Stimulated activated CD4-positive, alpha-beta T cell treated with anti-CD3 and anti-CD28 coated beads, Interleukin-1b, Interleukin-23, amount 100 ng/mL, for 24 hours (primary cell): ENCODE measurements around the gene PATJ.
"Not testable (repeated sequence)": the region's sequence is repeated elsewhere in the genome, so short reads cannot be mapped to it uniquely, and the experiment has no call there.

ENCODE experiments used
- DNase-seq, 4 experiments: peaks; one replicate each; pipeline ENCODE4 v3.0.0-alpha.2; 2020; ENCODE audit warnings: low read depth in 4 of 4, low spot score in 1 of 4

Gene PATJ

GRCh38 chr1:61941794-61942193 lies 199.5 kb downstream of the PATJ start:
- no peak for DNase-seq

DNA sequence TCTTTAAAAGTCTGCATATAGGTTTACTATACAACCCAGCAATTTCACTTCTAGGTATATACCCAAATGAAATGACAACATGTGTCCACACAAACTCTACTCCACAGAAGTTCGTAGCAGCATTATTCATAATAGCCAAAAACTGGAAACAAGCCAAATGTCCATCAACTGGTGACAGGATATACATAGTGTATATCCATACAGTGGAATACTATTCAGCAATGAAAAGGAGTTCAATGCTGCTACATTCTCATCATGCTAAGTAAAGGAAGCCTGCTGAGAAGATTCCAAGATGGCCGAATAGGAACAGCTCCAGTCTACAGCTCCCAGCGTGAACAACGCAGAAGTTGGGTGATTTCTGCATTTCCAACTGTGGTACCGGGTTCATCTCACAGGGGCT lies 200.6 kb downstream of the PATJ start:
- DNase-seq, result no peak

DNA sequence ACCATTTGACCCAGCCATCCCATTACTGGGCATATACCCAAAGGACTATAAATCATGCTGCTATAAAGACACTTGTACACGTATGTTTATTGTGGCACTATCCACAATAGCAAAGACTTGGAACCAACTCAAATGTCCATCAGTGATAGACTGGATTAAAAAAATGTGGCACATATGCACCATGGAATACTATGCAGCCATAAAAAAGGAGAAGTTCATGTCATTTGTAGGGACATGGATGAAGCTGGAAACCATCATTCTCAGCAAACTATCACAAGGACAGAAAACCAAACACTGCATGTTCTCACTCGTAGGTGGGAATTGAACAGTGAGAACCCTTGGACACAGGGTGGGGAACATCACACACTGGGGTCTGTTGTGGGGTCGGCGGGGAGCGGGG lies 206.4 kb downstream of the PATJ start:
- DNase-seq, result not testable (repeated sequence)

DNA sequence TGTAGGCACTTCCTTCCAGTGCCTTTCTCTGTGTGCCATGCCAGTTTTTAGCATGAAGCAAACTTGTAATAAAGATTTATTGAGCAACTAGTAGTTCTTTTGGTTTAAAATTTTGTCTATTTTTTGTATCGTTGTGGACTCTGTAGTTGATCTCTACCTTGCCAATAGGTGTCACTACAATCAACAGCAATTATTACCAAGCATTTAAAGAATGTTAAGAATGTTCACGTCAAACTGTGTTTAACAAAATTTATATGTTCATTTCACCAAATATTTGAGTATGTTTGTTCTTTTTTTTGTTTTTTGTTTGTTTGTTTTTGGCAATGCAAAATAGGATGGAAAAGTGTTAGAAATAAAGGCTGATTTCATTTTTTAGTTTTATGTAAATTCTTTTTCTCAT lies 208.1 kb downstream of the PATJ start:
- DNase-seq, result no peak

GRCh38 chr1:61951731-61952580 lies 209.7 kb downstream of the PATJ start:
- no peak for DNase-seq

GRCh38 chr1:61952675-61953074 lies 210.4 kb downstream of the PATJ start:
- DNase-seq, result no peak

DNA sequence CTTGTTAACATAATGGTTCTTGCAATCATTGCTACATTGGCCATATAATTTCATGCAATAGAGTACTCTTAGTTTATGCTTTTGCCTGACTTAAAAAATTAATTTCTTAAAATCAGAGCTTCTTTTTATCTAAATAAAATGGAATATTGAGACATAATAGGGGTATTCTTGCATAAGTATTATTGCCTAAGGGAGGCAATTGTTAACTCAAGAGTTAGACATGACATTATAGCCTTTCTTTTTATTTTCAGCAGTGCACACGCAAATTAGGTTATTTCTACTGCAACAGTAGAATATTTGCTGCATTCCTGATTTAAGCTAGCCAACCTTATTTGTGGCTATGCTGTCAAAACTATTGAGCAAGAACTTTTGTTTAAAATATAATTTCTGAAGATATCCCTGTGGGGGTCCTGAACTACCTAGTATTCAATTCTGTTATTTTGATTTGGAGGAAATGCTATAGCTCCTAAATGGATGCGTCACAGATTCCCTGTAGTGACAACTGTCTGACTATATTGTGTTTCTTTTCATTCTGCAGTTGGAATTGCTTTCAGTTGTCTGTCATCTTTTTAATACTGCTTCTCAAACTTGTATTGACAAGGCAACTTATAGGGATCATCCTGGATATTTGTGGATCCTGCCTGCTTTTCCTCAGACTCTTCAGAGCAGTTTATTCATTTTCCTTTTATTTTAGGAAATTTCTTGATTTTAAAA lies 211.0 kb downstream of the PATJ start:
- no peak for DNase-seq

DNA sequence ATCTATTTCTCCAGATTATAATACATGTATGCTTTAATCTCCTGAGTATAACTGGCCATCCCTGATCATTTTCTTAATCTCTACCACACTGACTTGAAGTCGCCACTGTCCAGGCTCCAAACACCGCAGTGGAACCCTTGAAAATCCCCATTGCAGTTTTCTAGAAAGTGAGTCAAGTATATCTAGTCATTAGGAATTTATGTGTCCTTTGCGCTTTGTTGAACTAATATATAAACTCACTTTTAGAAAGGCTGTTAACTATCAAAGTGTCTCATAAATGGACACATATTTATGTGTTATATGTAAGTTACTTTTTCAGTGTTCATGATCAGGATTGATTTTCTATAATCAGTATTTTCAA lies 211.5 kb downstream of the PATJ start:
- DNase-seq, result no peak

DNA sequence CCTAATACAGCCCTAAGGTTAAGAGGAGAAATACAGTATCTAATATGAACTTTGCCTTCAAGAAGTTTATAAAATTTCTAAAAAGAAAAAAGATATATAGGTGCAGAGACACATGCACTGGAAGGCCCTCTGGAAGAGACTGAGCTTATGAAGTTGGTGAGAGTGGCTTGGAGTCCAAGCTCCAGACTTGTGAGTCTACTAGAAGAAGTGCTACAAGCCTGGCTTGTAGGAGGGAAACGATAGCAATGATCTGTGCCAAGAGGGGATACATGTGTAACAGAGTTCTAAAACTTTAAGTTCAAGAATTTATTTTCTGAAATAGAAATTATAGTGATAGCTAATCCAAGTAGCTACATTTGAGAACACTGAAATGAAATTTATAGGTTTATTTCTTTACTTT lies 213.0 kb downstream of the PATJ start:
- DNase-seq, result no peak

DNA sequence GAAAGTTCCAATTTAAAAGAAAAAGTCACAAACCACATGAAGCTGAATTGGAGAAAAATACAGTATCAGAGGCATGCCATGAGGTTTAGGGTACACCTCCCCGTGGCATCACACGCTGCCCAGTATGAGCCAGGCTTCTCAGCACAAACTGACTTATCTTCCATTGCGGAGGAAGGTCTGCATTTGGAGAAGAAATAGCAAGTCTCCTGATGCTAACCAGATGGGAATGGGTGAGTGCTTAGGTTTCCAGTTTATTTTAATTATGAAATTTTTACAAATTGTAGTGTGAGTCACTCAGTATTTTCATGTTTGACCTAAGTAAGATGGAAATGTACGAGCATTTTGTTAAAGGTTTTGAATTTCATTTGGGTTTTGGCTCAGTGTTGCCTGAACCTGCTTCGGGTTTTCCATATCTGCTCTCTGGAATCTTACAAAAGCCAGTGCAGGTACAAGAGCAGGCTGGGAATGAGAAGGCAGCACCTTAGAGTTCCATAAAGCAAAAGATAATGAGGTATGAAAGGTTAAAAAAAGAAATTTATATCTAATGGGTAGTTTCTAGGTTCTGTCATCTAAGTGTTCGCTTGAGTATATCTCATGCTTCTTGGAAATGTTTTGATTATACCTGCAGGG lies 213.9 kb downstream of the PATJ start:
- no peak for DNase-seq

DNA sequence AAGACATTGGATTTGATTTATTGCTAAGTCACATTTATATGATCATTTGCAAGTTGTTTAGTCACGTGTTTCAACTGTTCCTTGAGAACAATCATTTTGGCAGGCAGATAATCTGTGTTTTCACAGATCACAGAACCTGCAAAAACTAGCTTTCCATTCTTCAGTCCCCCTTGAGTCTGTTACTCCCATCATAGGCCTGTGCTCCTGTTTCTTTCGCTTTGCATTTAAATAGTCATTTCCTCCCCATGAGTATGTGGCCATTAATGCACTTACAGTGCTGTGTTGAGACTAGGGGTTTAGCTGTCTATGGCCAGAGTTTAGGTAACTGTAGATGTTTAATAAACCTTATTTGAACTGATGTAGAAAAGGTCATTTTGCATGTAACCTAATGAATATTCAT lies 214.5 kb downstream of the PATJ start:
- no peak for DNase-seq

GRCh38 chr1:61961009-61961408 lies 218.7 kb downstream of the PATJ start:
- no peak for DNase-seq

GRCh38 chr1:61962631-61963030 lies 220.4 kb downstream of the PATJ start:
- no peak for DNase-seq

DNA sequence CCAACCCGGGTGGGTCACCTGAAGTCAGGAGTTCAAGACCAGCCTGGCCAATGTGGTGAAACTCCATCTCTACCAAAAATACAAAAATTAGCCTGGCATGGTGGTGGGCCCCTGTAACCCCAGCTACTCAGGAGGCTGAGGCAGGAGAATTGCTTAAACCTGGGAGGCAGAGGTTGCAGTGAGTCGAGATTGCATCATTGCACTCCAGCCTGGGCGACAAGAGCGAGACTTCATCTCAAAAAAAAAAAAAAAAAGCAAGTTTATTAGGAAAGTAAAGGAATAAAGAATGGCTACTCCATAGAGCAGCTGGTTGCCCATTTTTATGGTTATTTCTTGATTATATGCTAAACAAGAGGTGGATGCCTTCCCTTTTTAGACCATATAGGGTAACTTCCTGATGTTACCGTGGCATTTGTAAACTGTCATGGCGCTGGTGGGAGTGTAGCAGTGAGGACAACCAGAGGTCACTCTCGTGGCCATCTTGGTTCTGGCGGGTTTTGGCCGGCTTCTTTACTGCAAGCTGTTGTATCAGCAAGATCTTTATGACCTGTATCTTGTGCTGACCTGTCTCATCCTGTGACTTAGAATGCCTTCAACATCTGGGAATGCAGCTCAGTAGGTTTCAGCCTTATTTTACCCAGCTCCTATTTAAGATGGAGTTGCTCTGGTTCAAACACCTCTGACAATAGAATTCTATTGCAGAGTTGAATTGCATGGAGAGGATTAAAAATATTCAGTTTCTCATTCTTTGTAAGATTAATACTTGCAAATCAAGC lies 224.4 kb downstream of the PATJ start:
- not testable (repeated sequence) for DNase-seq

GRCh38 chr1:61967750-61968149 lies 225.5 kb downstream of the PATJ start:
- no peak for DNase-seq

DNA sequence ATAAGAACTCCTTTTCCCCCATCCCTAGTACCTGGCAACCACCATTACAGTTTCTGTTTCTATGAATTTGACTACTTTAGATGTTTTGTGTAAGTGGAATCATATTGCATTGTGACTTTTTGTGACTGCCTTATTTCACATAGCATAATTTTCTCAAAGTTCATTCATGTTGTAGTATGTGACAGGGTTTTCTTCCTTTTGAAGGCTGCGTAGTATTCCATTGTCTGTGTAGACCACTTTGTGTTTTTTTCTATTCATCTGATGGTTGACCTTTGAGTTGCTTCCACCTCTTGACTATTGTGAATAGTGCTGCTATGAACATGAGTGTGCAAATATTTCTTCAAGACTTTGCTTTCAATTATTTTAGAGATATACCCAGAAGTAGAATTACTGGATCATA lies 226.6 kb downstream of the PATJ start:
- DNase-seq, result no peak

DNA sequence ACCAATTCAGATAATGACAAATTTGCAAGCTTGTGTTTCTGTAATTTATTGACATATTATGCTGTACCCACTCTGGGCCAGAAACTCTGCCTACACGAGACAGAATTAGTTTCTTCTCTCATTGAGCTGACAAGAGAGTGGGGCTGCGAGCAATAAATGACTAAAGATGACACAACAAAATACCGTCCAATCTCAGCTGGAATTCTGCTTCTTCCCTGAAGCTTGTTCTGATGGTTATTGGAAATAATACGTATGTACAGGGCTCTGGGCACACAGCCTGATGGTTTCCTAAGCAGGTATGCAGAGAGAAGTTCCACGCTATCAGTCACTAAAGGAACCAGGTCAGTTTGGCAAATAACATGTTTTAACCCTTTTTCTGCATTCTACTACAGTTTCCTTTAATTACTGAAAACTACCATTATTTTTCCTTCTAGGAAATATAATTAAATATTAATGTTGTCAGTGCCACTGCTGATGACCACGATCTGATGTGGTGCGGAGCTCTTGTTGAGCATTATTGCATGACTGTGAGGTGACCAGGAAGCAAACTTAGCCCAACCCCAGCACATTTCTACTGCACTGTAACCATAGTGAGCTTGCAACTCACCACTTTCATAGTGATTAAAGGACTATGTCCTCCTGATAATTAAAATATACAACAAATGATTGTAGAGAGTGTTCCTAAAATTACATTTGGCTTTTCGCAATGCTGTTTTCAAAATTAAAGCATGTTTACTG lies 231.0 kb downstream of the PATJ start:
- no peak for DNase-seq

DNA sequence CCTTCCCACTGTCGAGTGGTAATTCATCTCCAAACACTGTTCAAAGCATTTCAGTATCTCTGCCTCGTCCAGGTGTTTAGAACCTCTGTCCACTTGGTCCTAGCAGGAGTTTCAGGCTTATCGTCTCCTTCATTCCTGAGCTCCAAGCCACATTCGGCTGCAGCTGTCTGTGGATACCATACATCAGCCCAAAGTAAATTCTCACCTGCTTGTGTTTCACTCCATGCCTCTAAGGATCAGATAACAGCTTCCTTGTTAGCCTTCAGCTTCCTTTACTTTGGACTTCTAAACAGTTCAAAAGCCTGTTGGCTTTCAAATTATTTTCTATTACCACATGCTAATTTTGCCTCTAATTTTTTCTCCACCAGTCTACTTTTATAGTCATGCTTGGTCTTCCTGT lies 233.4 kb downstream of the PATJ start:
- no peak for DNase-seq

- DNase-seq, result no peak
Measured at GRCh38 chr1:61976566-61976965, 234.3 kb downstream of the PATJ start.

DNA sequence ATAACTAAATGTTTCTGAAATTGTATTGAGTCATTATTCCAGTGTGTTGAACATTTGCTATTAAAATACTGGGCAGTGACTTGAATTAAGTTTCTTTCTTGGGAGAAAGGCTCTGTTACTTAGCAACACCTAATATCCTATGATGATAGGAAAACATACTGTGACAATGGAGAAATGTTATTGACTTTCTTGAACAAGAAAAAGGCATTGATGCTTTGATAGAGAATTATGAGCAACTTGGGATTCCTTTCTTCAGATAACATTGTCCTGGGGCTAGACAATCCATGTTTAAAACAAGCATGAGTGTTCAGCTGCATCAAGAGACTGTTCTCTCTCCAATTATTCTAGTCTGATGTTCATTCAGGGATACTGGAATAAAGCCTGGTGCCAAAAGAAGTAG lies 236.5 kb downstream of the PATJ start:
- DNase-seq, result no peak

- no peak for DNase-seq
Measured at GRCh38 chr1:61979729-61980128, 237.4 kb downstream of the PATJ start.
